Stimulated activated CD8-positive, alpha-beta memory T cell treated with anti-CD3 and anti-CD28 coated beads, Interleukin-4, amount 100 ng/mL, for 1 hour (primary cell): Measurements from ENCODE around the gene ARHGEF16.

Source experiments
- DNase-seq, 2 donors: peaks; one replicate each; pipeline ENCODE4 v3.0.0-alpha.2; 2020; ENCODE audit warnings: low read depth in 2 of 2, low spot score in 1 of 2

ARHGEF16 gene

DNA sequence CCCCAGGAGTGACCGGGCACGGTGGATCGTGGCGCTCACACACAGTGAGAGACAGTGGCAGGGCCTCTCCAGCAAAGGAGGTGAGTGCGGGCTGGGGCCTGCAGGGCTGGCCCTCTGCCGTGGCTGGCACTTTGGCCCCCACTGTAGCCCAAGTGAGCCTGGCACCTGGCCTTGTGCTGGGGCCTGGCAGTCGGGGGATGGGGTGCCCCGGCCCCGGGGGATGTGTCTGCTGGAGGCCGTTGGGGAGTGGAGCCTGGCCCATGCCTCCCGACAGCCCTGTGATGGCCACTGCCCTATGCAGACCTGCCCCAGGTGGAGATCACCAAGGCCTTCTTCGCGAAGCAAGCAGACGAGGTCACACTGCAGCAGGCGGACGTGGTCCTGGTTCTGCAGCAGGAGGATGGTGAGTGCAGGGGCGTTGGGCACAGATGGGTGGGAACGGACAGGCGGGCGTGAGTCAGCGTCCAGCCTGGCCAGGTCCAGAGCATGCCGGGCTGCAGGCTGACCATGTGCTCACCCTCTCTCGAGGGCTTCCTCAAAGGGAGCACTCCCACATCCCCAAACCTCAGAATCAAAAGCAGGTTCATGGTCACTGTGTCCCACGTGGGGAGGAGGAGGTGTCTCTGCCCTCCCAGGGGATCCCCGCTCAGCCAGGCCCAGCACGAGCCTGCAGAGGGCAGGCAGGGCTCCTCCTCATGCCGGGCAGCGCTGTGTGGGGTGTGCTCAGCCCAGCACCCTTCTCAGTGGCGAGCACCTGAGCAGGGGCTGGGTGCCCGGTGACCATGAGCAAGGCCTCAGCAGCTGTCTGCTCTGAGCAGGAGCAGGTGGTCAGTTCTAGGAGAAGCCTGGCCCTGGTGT lies 25.3 kb downstream of the ARHGEF16 start:
- DNase-seq, result no peak

DNA sequence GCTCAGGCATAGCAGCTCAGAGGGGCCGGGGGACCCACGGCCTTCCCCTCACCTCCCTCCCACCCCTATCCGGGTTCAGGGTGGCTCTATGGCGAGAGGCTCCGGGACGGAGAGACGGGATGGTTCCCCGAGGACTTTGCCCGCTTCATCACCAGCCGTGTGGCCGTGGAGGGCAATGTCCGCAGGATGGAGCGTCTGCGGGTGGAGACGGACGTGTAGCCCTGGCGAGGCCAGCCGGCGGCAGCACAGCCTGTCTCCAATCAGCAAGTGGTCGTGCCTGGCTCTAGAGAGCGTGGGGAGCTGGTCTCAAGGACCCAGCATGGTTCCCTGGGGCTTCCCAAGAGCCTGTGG lies 25.9 kb downstream of the ARHGEF16 start:
- no peak for DNase-seq

DNA sequence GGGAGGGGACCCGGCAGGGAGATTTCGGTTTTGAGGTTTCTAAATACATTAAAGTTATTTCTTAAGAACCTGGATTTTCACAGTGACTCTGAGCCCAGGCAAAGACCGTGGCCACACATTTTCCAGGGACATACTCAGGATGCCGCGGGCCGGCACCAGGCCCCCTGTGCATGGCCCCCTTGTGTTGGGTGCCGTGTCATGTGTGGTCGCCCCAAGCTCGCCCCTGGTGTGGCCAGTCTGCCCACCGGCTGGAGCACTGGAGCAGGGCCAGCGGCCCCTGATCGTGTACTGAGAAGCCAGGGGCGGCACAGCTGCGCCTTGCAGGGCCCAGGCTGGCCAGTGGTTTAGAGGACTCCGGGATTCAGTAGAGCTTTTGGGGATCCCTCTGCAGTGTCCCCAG lies 26.6 kb downstream of the ARHGEF16 start:
- DNase-seq, result no peak

DNA sequence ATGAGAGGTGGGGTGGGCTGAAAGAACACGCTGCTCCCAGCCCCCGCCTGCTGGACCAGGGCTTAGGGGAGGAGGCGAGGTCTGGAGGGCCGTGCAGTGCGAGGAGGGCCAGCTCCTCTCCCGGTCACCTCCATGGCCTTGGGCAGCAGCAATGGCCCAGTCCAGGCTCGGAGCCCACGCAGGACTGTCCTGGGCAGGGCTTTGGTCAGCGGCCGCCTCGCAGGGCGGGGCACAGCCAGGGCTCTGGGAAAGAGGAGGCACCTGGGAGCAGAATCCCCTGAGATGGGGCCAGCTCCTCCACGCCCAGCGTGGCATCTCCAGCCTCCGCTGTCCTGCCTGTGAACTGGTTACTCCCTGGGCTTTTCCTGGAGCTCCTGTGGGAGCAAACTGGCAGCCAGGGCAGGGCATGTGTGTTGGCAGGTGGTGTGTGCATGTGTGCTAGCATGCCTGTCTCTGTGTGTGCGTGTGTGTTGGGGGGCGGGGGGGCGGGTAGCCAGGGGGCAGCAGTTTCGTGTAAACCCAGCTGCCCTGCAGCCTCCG lies 27.4 kb downstream of the ARHGEF16 start:
- DNase-seq, result no peak

DNA sequence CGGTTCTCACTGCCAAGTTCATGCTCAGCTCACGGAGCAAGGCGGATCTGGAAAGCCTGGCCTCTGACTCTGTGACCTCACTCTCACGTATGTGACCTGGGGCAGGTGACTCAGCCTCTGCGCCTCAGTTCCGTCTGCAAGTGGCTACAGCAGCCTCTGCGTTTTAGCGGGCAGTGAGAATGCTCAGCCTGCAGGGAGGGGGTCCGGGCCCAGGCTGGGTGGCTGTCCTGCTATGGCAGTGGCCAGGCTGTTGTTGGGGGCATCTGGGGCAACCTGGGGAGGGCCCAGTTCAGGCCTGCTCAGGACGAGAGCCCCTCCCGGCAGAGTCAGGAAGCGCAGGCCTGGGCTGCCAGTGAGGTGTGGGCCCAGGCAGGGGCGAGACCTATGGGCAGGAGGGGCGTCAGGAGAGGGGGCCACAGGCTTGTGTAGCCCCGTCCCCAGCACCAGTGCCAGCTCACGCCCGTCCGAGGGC lies 27.9 kb downstream of the ARHGEF16 start:
- DNase-seq, result no peak

DNA sequence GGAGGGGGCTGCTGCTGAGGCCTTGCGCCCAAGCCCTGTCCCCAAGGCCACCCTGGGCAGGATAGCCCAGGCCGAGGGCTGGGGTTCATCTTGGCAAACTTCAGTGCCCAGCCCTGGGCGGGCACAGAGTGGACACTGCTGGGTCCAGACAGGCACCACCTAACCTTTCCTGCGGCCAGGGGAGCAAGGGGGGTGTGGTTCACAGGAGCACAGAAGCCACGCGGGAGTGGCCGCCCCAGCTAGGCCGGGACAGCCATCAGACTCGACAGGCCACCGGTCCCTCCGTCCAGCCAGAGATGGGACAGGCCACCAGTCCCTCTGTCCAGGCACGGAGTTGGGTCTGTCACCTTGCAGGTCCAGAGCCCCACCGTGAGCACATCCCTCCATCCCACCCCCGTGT lies 28.9 kb downstream of the ARHGEF16 start:
- DNase-seq, result no peak

DNA sequence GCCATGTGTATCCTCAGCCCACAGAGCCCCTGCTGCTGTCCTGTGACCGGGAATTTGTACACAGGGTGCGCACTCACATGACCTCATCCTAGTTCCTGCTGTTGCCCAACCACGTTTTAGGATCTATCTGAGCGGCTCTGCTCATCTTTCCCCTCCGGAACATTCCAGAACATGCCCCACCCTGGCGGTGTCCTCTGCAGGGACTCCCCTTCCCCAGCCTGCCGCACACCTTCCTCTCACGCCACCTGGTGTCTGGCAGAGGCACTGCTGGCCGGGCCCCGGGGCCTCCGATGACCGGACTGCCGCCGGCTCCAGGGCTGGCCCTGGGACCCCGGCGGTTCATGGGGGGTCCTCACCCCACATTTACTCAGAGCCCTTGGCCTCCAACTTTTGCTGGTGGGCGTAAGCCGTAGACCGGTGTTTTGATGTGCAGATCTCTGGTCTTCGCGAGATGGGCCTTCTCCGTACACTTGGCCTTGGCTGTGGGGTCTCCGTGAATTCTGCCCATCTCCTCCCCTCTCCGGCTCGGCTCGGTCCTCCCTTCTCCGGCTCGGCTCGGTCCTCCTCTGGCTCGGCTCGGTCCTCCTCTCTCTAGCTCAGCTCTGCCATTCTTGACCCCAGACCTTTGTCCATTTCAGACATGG lies 29.5 kb downstream of the ARHGEF16 start:
- no peak for DNase-seq

DNA sequence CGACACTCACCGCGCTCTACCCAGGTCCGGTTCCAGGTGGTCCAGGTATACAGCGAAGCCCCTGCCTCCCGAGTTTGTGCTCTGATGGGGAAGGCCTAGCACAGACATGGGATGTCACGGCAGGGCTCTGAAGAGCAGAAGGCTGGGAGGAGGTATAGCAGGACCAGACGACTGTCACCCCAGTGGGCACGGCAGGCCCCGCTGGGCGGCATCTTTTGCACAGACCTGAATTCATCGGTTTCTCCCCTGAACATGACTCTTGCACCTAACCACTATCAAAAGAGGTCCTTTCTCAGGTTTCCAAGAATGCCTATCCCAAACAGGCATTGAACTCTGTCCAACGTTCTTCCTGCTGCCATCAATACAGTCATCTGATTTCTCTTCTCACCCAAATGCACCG lies 30.6 kb downstream of the ARHGEF16 start:
- no peak for DNase-seq

DNA sequence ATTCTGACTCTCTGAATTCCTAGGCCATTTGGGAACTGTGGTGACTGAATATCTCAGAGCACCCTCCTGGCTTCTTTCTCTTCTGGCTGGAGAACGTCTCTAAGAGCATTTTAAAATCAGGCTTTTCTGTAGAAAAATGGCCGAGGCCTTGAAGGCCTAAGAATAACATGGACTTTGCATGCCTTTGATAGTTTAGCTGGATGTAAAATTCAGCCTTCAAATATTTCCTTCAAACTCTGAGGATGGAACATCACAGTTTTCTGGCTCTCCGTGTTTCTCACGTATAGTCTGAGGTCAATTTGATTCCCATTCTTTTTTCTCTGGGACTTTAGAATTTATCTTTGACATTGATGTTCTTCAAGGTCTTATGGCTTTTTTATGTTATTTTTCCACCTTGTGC lies 34.0 kb downstream of the ARHGEF16 start:
- DNase-seq, result no peak

DNA sequence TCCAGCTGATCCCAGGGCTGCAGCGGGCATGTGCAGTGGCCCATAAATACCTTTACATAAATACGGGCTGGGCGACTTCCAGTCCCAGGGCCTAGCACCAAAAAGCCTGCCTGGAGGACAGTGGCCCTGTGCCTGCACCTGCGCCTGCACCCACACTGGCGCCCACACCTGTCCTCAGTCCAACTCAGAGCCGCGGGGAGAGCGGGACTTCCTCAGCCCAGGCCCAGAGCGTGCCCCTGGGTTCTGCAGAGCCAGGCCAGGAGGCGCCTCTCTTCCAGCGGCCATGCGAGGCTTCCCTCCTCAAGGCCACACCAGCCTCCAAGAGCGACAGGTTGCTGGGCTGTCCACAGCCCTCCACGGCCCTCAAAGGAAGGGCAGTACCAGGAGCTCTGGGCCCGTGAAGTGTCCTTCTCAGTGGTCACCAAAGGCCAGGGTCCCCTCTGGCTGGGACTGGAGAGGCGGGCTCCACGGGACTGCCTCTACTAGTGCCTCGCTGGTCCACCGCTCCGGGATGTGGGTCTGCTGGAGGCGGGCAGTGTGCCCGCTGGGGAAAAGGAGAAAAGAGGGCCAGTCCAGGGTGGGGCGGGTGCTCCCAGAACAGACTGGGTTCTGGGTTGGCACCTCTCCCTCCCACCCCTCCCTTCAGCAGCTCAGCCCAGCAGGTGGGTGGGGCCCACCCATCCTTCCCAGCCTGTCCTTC lies 35.7 kb downstream of the ARHGEF16 start:
- no peak for DNase-seq

DNA sequence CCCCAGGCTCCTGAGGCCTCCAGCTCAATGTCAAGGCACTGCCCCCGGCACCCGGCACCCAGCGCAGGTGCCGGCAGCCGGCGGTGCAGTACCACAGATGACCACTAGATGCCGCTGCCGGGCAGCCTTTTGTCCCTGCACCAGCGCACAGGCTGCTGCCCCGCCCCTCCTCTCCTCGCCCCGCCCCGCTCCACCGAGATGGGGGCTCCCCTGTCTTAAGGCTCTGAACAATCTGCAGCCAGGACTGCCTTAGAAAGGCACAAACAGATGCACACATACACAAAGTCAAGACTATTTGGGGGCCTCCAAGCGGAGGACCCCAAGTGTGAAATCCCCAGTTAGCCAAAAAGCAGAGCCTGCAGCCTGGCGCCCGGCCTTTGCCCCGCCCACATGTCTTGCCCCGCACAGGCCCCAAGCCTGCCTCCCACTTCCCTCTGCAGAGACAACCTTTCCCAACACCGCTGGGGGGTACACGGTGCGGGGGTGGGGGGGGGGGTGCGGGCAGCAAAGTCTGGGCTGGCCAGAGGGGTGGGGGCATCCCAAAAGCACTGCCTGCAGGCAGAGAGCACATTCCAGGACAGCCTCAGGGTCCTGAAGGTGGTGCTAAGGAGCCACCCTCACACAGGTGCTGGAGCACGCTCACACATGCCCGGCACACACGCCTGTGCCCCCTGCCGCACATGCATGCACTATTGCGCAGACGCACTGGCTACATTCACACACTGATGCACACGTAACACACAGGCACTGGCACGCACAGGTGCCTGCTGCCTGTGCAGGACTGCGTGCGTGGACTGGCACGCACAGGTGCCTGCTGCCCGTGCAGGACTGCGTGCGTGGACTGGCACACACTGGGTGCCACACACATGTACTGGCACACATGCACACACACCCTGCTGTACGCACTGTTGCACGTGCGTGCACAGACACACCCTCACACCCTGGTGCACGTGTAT lies 37.1 kb downstream of the ARHGEF16 start:
- DNase-seq, result peak; percentile 67 to 72

DNA sequence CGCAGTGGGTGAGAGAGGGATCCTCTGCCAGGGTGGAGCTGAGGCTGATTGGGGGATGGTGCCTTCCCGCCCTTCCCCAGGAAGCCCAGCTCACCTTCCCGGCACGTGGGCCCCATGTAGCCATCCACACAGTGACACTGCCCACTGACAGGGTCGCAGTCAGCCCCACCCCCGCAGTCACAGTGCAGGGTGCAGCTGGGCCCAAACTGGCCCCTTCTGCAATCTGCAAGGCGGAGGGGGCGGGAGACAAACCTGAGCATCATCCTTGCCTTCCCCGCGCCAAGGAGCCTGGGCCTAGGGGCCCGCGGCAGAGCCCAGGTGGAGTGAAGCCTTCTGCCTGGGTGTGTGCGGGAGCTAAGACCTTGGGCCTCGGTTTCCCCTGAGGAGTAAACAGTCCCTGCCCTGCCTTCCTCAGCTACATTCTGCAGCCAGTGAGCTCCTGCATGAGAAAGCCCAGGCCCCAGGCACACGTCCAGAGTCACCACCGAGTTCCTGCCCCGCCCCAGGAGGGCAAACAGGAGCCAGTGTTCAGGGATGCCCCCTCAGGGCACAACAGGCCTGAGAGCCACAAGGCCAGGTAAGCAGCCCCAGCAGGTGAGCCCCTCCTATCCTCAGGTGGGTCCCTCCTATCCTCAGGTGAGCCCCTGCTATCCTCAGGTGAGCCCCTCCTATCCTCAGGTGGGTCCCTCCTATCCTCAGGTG lies 38.2 kb downstream of the ARHGEF16 start:
- no peak for DNase-seq

DNA sequence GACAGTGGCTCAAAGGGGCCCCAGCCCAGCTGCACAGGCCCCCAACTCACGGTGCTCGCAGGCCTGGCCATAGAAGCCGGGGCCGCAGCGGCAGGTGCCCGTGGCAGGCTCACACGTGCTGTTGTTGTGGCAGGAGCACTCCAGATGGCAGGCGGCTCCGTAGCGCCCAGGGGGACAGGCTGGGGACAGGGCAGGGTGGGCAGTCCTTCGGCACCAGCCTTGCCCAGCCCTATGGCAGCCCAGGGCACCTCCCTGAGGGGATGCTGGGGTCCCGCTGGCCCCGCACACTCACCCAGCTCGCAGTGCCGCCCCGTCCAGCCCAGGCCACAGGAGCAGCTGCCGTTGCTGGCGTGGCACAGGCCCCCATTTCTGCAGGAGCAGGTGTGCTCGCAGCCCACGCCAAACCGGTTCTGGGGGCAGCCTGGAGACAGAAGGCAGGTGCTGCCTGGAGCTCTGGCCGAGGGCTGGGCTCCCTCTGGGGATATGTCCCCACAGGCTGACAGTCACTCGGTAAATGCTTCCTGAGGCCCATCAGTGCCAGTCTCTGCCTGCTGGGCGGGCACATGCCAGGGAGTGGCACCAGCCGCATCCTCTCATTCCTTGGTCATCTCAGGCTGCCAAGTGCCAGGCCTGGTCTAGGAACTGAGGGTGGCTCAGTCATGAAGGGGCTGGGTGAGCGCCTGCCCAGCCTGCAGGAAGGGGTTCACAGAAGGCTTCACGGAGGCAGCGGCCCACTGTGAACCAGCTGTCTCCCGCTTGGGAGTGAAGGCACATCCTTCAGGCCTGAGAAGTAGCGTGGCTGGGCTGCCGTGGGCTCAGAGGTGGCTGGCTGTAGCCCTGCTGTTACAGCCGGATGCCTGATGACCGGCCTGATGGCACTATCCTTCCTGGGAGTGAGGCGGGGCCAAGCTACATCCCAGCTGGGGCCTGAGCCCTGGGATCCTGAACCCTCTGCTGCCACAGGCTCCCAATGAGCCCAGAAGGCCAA lies 40.1 kb downstream of the ARHGEF16 start:
- DNase-seq, result no peak

DNA sequence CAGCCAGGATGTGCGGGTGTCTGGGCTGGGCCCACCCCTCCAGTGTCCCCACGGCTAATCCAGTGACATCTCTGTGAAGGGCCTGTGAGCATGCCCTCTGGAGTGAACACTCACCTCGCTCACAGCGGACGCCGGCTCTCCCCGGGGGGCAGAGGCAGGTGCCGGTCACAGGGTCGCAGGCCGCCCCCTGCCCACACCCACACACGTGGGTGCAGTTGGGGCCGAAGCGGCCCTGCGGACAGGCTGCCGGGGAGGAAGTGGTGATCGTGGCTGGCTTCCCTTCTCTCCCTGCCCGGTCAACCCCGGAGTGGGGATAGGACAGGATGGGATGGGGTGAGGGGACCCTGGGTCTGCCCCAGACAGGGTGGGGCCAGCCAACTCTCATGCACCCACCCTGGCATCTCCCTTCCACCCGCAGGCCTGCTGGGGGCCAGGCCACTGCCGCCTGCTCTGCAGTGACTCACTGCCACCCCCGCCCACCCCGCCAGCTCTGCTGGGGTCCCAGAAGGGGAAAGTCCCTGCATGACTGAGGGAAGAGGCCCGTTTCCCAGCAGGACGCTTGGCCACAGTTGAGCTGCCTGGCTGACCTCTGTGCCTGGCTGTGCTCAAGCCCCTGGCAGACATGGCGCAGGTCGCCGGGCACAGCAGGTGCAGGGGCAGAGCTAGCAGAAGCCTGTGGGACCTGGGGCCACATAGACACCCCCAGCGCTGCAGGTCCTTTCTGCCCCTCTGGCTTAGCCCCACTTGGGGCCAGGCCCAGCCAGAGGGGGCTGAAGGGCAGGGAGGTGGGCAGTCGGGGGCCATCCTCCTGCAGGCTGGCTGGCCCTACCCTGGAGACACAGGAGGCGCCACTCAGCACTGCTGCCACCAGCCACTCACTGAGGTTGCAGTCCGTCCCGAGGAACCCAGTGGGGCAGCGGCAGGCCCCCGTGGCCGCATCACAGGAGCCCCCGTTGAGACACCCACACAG lies 41.6 kb downstream of the ARHGEF16 start:
- DNase-seq, result no peak

DNA sequence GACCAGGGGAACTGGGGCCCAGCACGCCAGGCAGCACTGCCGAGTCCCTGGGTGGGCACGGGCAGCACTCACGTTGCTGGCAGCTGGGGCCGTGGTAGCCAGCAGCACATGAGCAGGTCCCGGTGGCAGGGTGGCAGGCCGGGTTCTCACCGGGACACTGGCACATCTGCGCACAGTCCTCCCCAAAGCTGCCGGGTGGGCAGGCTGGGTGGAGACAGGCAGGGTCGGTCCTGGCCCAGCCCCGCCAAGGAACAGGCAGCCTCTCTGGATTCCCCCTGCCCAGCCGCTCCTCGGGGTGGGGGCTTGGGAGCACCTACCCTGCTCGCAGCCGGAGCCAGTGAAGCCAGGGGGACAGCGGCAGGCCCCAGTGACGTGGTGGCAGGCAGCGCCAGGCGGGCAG lies 42.5 kb downstream of the ARHGEF16 start:
- no peak for DNase-seq

DNA sequence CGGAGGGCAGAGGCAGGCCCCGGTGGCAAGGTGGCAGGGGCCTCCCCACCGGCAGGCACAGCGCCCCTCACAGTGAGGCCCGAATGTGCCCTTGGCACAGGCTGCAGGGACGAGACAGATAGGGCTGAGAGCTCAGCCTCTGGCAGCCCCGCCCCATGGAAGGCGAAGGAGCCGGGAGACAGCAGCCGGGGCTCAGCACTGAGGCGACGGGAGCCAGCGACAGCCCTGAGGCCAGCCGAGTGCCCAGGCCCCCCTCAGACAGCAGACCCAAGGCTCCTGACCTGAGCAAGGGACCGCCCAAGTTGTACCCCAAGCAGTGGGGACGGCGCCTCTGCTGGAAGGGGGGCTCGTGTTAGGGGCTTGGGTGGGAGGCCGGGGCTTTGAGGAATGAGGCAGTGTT lies 43.1 kb downstream of the ARHGEF16 start:
- DNase-seq, result no peak

DNA sequence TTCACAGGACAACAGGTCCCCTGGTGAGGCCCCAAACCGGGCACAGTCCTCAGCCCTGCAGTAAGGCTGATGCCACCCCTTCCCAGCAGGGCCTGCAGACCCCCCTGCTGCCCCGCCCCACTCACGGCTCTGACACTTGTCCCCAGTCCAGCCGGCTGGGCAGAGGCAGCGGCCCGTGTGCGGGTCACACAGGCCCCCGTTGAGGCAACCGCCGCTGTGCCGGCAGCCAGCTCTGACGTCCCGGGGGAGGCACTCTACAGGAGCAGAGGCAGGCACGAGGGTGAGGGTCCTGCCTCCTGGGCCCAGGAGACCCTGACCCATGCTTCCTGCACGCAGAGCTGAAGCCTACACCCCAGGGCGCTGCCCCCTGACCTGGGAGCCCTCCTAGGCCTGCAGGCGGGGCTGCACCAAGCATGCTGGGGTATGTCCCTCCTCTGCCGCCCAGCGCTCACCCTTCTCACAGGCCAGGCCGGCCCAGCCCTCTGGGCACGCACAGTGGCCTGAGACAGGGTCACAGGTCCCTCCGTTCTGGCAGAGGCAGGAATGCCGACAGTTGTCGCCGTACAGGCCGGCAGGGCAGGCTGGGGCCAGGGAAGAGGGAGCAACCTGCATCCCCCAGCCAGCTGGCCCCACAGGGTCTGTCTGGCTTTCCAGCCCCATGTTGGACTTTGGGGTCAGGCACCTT lies 43.9 kb downstream of the ARHGEF16 start:
- no peak for DNase-seq
